ENCODE measurements around the gene MORN3.

- no peak for TF ChIP-seq RAD21 (IDR thresholded peaks at IDR 0.05; ENCODE audit: low read depth)
- no peak for TF ChIP-seq YY1 (IDR thresholded peaks at IDR 0.05; ENCODE audit: extremely low read depth, insufficient replicate concordance, low read depth, low read length)
These were observed 59.0 kb downstream of the MORN3 start for GRCh38 chr12:121610239-121611149.
